ENCODE results near the gene ASIC2.

ASIC2 gene

GRCh38 chr17:33118391-33119075 is 174.6 kb downstream of the ASIC2 start:
- TF ChIP-seq ZNF169 (tag by site-specific recombination; IDR thresholded peaks at IDR 0.05) (no peak), PRDM6 (tag by site-specific recombination; IDR thresholded peaks at IDR 0.05) (no peak), YY2 (tag by site-specific recombination; IDR thresholded peaks at IDR 0.05) (no peak)
- Histone ChIP-seq H3K9me3 (ENCODE audit: control insufficient read depth, insufficient read depth, low read depth, low read length) (no peaks in the 10 kb centered on the region), H3K27ac (ENCODE audit: extremely low read depth, low read depth, low read length) (no peak overlapping the region), H3K4me1 (ENCODE audit: control insufficient read depth, insufficient read depth, low read length) (no peaks in the 10 kb centered on the region), H3K36me3 (ENCODE audit: control insufficient read depth in 2 of 2, insufficient read depth in 1 of 2, low read length in 2 of 2) (no peaks in the 10 kb centered on the region), H3K4me3 (ENCODE audit: low read depth, low read length) (no peak overlapping the region)
- ChIA-PET POLR2A (no interaction called here), CTCF (no interaction called here)

- Histone ChIP-seq H3K4me1 (ENCODE audit: control insufficient read depth, insufficient read depth, low read length) (no peaks in the 10 kb centered on the region), H3K36me3 (ENCODE audit: control insufficient read depth in 2 of 2, insufficient read depth in 1 of 2, low read length in 2 of 2) (no peaks in the 10 kb centered on the region), H3K4me3 (ENCODE audit: low read depth, low read length) (no peak overlapping the region), H3K27ac (ENCODE audit: extremely low read depth, low read depth, low read length) (no peak overlapping the region), H3K9me3 (ENCODE audit: control insufficient read depth, insufficient read depth, low read depth, low read length) (no peaks in the 10 kb centered on the region)
- TF ChIP-seq ZSCAN16 (tag by site-specific recombination; IDR thresholded peaks at IDR 0.05) (no peak), HIC1 (tag by site-specific recombination; IDR thresholded peaks at IDR 0.05) (no peak), ZNF596 (tag by site-specific recombination; IDR thresholded peaks at IDR 0.05) (no peak), ZNF223 (tag by site-specific recombination; IDR thresholded peaks at IDR 0.05) (no peak)
- ChIA-PET CTCF (interaction anchor here (0.6 kb wide), 1 partner anchor 76 kb away, joined by 5 read pairs; no protein-coding TSS in a partner anchor), POLR2A (no interaction called here)
These were observed 177.0 kb downstream of the ASIC2 start for GRCh38 chr17:33116021-33116551.

GRCh38 chr17:33115366-33115765 is 177.7 kb downstream of the ASIC2 start:
- TF ChIP-seq PRDM10 (tag by site-specific recombination; IDR thresholded peaks at IDR 0.05): no peak
- no peak for TF ChIP-seq ZNF366 (tag by site-specific recombination; conservative IDR thresholded peaks at IDR 0.05)
- TF ChIP-seq ELK4 (IDR thresholded peaks at IDR 0.05; ENCODE audit: borderline replicate concordance, low read depth, low read length): no peak
- no peak for TF ChIP-seq OSR2 (tag by site-specific recombination; IDR thresholded peaks at IDR 0.05)
- TF ChIP-seq ZSCAN18 (tag by site-specific recombination; IDR thresholded peaks at IDR 0.05): no peak
- TF ChIP-seq KLF9 (tag by site-specific recombination; IDR thresholded peaks at IDR 0.05; ENCODE audit: low read depth): no peak
- TF ChIP-seq ZNF658 (tag by site-specific recombination; IDR thresholded peaks at IDR 0.05): no peak
- TF ChIP-seq ZNF341 (tag by site-specific recombination; IDR thresholded peaks at IDR 0.05; ENCODE audit: low read depth): no peak
- TF ChIP-seq ZNF404 (tag by site-specific recombination; IDR thresholded peaks at IDR 0.05): no peak
- TF ChIP-seq RBAK (tag by site-specific recombination; IDR thresholded peaks at IDR 0.05): no peak
- no peak for TF ChIP-seq SP7 (tag by site-specific recombination; IDR thresholded peaks at IDR 0.05)
- Histone ChIP-seq H3K27ac (ENCODE audit: extremely low read depth, low read depth, low read length) (no peak overlapping the region), H3K4me1 (ENCODE audit: control insufficient read depth, insufficient read depth, low read length) (no peaks in the 10 kb centered on the region), H3K4me3 (ENCODE audit: low read depth, low read length) (no peak overlapping the region), H3K9me3 (ENCODE audit: control insufficient read depth, insufficient read depth, low read depth, low read length) (no peaks in the 10 kb centered on the region), H3K36me3 (ENCODE audit: control insufficient read depth in 2 of 2, insufficient read depth in 1 of 2, low read length in 2 of 2) (no peaks in the 10 kb centered on the region)
- CTCF ChIA-PET: no interaction called here
- POLR2A ChIA-PET: no interaction called here
